ENCODE data around the gene PRKCE.
"Not testable (repeated sequence)": the region's sequence is repeated elsewhere in the genome, so short reads cannot be mapped to it uniquely, and the experiment has no call there.

The PRKCE gene

GRCh38 chr2:45897842-45898241, 246.4 kb downstream of the PRKCE start:
- DNase-seq = no peak

GRCh38 chr2:45898819-45899218, 247.3 kb downstream of the PRKCE start:
- no peak for DNase-seq

GRCh38 chr2:45899926-45900325, 248.5 kb downstream of the PRKCE start:
- no peak for DNase-seq

- DNase-seq = no peak
Observed at GRCh38 chr2:45901468-45902032, 250.1 kb downstream of the PRKCE start.

GRCh38 chr2:45902380-45902779, 250.9 kb downstream of the PRKCE start:
- no peak for DNase-seq

GRCh38 chr2:45902781-45903375, 251.4 kb downstream of the PRKCE start:
- no peak for DNase-seq

- DNase-seq = no peak
Observed at GRCh38 chr2:45904267-45904945, 252.9 kb downstream of the PRKCE start.

GRCh38 chr2:45904946-45905631, 253.6 kb downstream of the PRKCE start:
- DNase-seq = no peak

- no peak for DNase-seq
Observed at GRCh38 chr2:45905632-45905958, 254.1 kb downstream of the PRKCE start.

GRCh38 chr2:45907592-45907991, 256.1 kb downstream of the PRKCE start:
- DNase-seq = no peak

- DNase-seq = no peak
Observed at GRCh38 chr2:45908316-45909170, 257.1 kb downstream of the PRKCE start.

- no peak for DNase-seq
Observed at GRCh38 chr2:45909171-45909565, 257.7 kb downstream of the PRKCE start.

- no peak for DNase-seq
Observed at GRCh38 chr2:45909677-45910191, 258.3 kb downstream of the PRKCE start.

GRCh38 chr2:45910473-45911060, 259.1 kb downstream of the PRKCE start:
- no peak for DNase-seq

- DNase-seq = no peak
Observed at GRCh38 chr2:45911538-45911937, 260.1 kb downstream of the PRKCE start.

GRCh38 chr2:45912109-45912508, 260.6 kb downstream of the PRKCE start:
- DNase-seq = no peak

- DNase-seq = no peak
Observed at GRCh38 chr2:45913539-45913938, 262.1 kb downstream of the PRKCE start.

GRCh38 chr2:45915523-45915922, 264.0 kb downstream of the PRKCE start:
- DNase-seq = no peak

GRCh38 chr2:45917561-45918176, 266.2 kb downstream of the PRKCE start:
- DNase-seq = not testable (repeated sequence)

- no peak for DNase-seq
Observed at GRCh38 chr2:45918463-45919159, 267.1 kb downstream of the PRKCE start.

GRCh38 chr2:45919160-45919650, 267.7 kb downstream of the PRKCE start:
- no peak for DNase-seq

Data from NCI-H226 (cell line).